HepG2 (cell line): ENCODE data around the gene SERPINA3. TPM values are rescaled to one million over a fixed set of nuclear protein-coding genes. Genes with fewer than 3 reads are reported as not detected.

Experiments
- CREM ChIP-seq, 2 experiments: sonication (generic) in 1 of 2; formaldehyde crosslinking in 1 of 2; IDR thresholded peaks; 2 replicates each; pipeline versions ENCODE4 v1.4.0 to v1.6.1; 2016 to 2020; ENCODE audit warnings: antibody characterized with exemption in 1 of 2, mild to moderate bottlenecking in 1 of 2, missing genetic modification reagents in 1 of 2
- E2F2 ChIP-seq: sonication (generic); formaldehyde crosslinking; IDR thresholded peaks from 2 replicates; pipeline ENCODE4 v1.4.0; 2020; ENCODE audit warnings: missing genetic modification reagents, borderline replicate concordance
- E2F5 ChIP-seq: sonication (generic); formaldehyde crosslinking; conservative IDR thresholded peaks from 2 replicates; pipeline ENCODE4 v1.4.0; 2020; ENCODE audit warnings: missing genetic modification reagents
- ELF1 ChIP-seq: sonication (generic); formaldehyde crosslinking; IDR thresholded peaks from 2 replicates; pipeline ENCODE4 v1.4.0; 2020; ENCODE audit warnings: missing genetic modification reagents
- ELF4 ChIP-seq: sonication (generic); formaldehyde crosslinking; IDR thresholded peaks from 2 replicates; pipeline ENCODE4 v1.5.0; 2020; ENCODE audit warnings: missing genetic modification reagents, mild to moderate bottlenecking, moderate library complexity, borderline replicate concordance
- FOSL2 ChIP-seq: sonication (generic); formaldehyde crosslinking; IDR thresholded peaks from 2 replicates; pipeline ENCODE4 v1.4.0; 2020; ENCODE audit warnings: missing genetic modification reagents
- NFKB2 ChIP-seq: sonication (generic); formaldehyde crosslinking; IDR thresholded peaks from 2 replicates; pipeline ENCODE4 v1.4.0; 2020; ENCODE audit warnings: missing genetic modification reagents, borderline replicate concordance
- SIX4 ChIP-seq: sonication (generic); formaldehyde crosslinking; IDR thresholded peaks from 2 replicates; pipeline ENCODE4 v1.4.0; 2020; ENCODE audit warnings: missing genetic modification reagents
- TERF1 ChIP-seq: sonication (generic); formaldehyde crosslinking; IDR thresholded peaks from 2 replicates; pipeline ENCODE4 v1.8.0; 2022; ENCODE audit warnings: mild to moderate bottlenecking, missing genetic modification reagents, moderate library complexity
- THRA ChIP-seq: sonication (generic); formaldehyde crosslinking; IDR thresholded peaks from 2 replicates; pipeline ENCODE4 v1.4.0; 2020; ENCODE audit warnings: missing genetic modification reagents, borderline replicate concordance
- ZBTB40 ChIP-seq, 2 experiments: fragments of 450-650 bp in 1 of 2; sonication (generic) in 1 of 2; formaldehyde crosslinking in 1 of 2; IDR thresholded peaks; 2 replicates each; pipeline versions ENCODE4 v1.6.1 to v1.8.0; 2016 to 2022; ENCODE audit warnings: antibody characterized with exemption in 1 of 2, mild to moderate bottlenecking in 1 of 2, missing genetic modification reagents in 1 of 2
- ZNF768 ChIP-seq: sonication (generic); formaldehyde crosslinking; IDR thresholded peaks from 2 replicates; pipeline ENCODE4 v1.4.0; 2020; ENCODE audit warnings: missing genetic modification reagents
- polyA plus RNA-seq, 8 experiments: library from polyadenylated mRNA; depleted of rRNA in 3 of 8; stranded (reverse) in 7 of 8; unstranded in 1 of 8; fragments of >200 nt; fragmentation: Illumina TruSeq in 4 of 8; extraction: Trizol in 4 of 8; gene quantifications; 2 replicates each; pipeline versions ENCODE4 v1.2.1 to v1.2.3, GENCODE V29; 2011 to 2016; ENCODE audit warnings: low read depth in 4 of 8, missing spikeins in 1 of 8, mixed read lengths in 1 of 8; ENCODE audit not compliant: insufficient read depth in 1 of 8
- total RNA-seq, 5 experiments: library from RNA; depleted of rRNA; stranded (reverse); fragments of >200 nt; fragmentation: Illumina TruSeq; extraction: Trizol; gene quantifications; 2 replicates each; pipeline ENCODE4 v1.2.3, GENCODE V29; 2016; ENCODE audit warnings: low read depth in 1 of 5

Gene SERPINA3
- total and polyA plus RNA-seq, 2 of the 13 experiments (the other 11 are each of a cell fraction or from before 2014, with no cell fraction given), result 825 to 2,200 TPM

- TF ChIP-seq ZBTB40 (IDR thresholded peaks at IDR 0.05) (no peak), ZBTB40 (CRISPR knock-in tag; IDR thresholded peaks at IDR 0.05) (peak; percentile 27; the same call in 1 of the 2 replicates), E2F5 (CRISPR knock-in tag) (no peak), THRA (CRISPR knock-in tag) (peak; percentile 95), CREM (IDR thresholded peaks at IDR 0.05) (peak; percentile 96), CREM (CRISPR knock-in tag; IDR thresholded peaks at IDR 0.05) (no peak), TERF1 (CRISPR knock-in tag) (no peak), ZNF768 (CRISPR knock-in tag) (no peak), NFKB2 (CRISPR knock-in tag) (no peak), SIX4 (CRISPR knock-in tag) (peak; percentile 91), ELF4 (no peak), FOSL2 (peak; percentile 98), ELF1 (CRISPR knock-in tag) (peak; percentile 82), E2F2 (CRISPR knock-in tag) (0 out of 2 replicates have a peak, but pooled peaks have one; percentile 41)
These were observed 13.2 kb upstream of the SERPINA3 start (continued) for GRCh38 chr14:94598816-94599655.
